Testis (tissue), 3 donors: Measurements from ENCODE around the gene SDSL. TPM values are rescaled to one million over a fixed set of nuclear protein-coding genes. Genes with fewer than 3 reads are reported as not detected.

ENCODE experiments used
- DNase-seq: peaks from one replicate; pipeline ENCODE4 v3.0.0-alpha.2; 2019
- H3K27ac ChIP-seq, 2 donors: fragments of 200-600 bp; sonication (generic); one replicate each; pipeline ENCODE4 v1.5.1; 2019
- H3K27me3 ChIP-seq: fragments of 200-600 bp; sonication (generic); one replicate; pipeline ENCODE4 v1.5.1; 2019
- H3K36me3 ChIP-seq: fragments of 200-600 bp; sonication (generic); one replicate; pipeline ENCODE4 v1.5.1; 2017; ENCODE audit warnings: low read depth; ENCODE audit errors: missing control alignments
- H3K4me1 ChIP-seq: fragments of 200-600 bp; sonication (generic); one replicate; pipeline ENCODE4 v1.5.1; 2019
- H3K4me3 ChIP-seq, 2 donors: fragments of 200-600 bp; sonication (generic); one replicate each; pipeline ENCODE4 v1.5.1; 2017 to 2019
- H3K9me3 ChIP-seq: fragments of 200-600 bp; sonication (generic); one replicate; pipeline ENCODE4 v1.5.1; 2017
- CTCF ChIP-seq, 3 experiments: fragments of 450-650 bp in 2 of 3; fragments of 200-600 bp in 1 of 3; sonication (generic) in 1 of 3; IDR thresholded peaks; one replicate each; pipeline ENCODE4 v1.5.1; 2016 to 2019; ENCODE audit warnings: antibody characterized with exemption in 3 of 3, mild to moderate bottlenecking in 2 of 3, moderate library complexity in 1 of 3
- POLR2A ChIP-seq: fragments of 450-650 bp; IDR thresholded peaks from one replicate; pipeline ENCODE4 v1.6.1; 2017; ENCODE audit warnings: antibody characterized with exemption, mild to moderate bottlenecking, moderate library complexity
- WGBS, 2 donors: methylation state at CpG; one replicate each; pipeline ENCODE4 v1.1.5; 2018; 5-methylcytosine and 5-hydroxymethylcytosine counted together
- intact Hi-C: fragments of 100-400 bp; cut with DNase I; formaldehyde crosslinking; loops from one replicate; pipeline ENCODE4 v1.15.1; 2023; ENCODE audit warnings: low total_unique reads
- polyA plus RNA-seq: library from polyadenylated mRNA; stranded (reverse); fragments of 350-450 nt; fragmentation: Illumina TruSeq; extraction: RNeasy Lipid Tissue Mini Kit (QIAGEN cat#74804); gene quantifications from one replicate; pipeline ENCODE4 v1.2.3, GENCODE V29; 2014; ENCODE audit warnings: low read depth, low replicate concordance; ENCODE audit not compliant: insufficient read depth
- total RNA-seq, 2 donors: library from RNA; depleted of rRNA; stranded (reverse); fragments of >200 nt; gene quantifications; one replicate each; pipeline ENCODE4 v1.2.3, GENCODE V29; 2016

The SDSL gene
- total and polyA plus RNA-seq, 3 donors from 2014 or later = 15.9 to 25.2 (median 16.3) TPM

- H3K9me3 ChIP-seq = no peaks in the 10 kb centered on the region
- no peaks in the 10 kb centered on the region for H3K36me3 ChIP-seq
- no peak overlapping the region for H3K27ac ChIP-seq
- no peak for DNase-seq
- intact Hi-C loops = no loop called here
- no peak overlapping the region for H3K4me3 ChIP-seq
- 84 to 85% methylated on average over 11 to 13 of the region's 13 CpGs for WGBS, 2 donors
- TF ChIP-seq POLR2A (no peak), CTCF (IDR thresholded peaks at IDR 0.05) (no peak)
- no peaks in the 10 kb centered on the region for H3K27me3 ChIP-seq
- H3K4me1 ChIP-seq = no peaks in the 10 kb centered on the region
These were observed 20.8 kb upstream of the SDSL start for GRCh38 chr12:113401066-113402000.

- no peak overlapping the region for H3K4me3 ChIP-seq
- H3K9me3 ChIP-seq = no peaks in the 10 kb centered on the region
- intact Hi-C loops = no loop called here
- no peaks in the 10 kb centered on the region for H3K4me1 ChIP-seq
- H3K27ac ChIP-seq = no peak overlapping the region
- DNase-seq = no peak
- H3K36me3 ChIP-seq = no peaks in the 10 kb centered on the region
- H3K27me3 ChIP-seq = no peaks in the 10 kb centered on the region
- 92% methylated on average over 21 to 22 of the region's 23 CpGs for WGBS, 2 donors
- TF ChIP-seq POLR2A (no peak), CTCF (IDR thresholded peaks at IDR 0.05) (no peak)
These were observed 19.5 kb upstream of the SDSL start for GRCh38 chr12:113402586-113403260.

GRCh38 chr12:113403435-113404415 is 18.5 kb upstream of the SDSL start, which contains the start of gene SDS:
Gene SDS (minus strand): TSS chr12:113403887. CDS start chr12:113399708, 4,179 bp downstream.
- DNase-seq = peak; percentile 65
- 44 to 45% methylated on average over 10 to 14 of the region's 14 CpGs for WGBS, 2 donors
- intact Hi-C loops = no loop called here
- Histone ChIP-seq H3K27ac (no peak within 1 kb of the TSS), H3K4me3 (no peak within 1 kb of the TSS), H3K27me3 (no peaks in the 10 kb centered on the region), H3K36me3 (no peaks in the 10 kb centered on the region), H3K9me3 (no peaks in the 10 kb centered on the region), H3K4me1 (no peaks in the 10 kb centered on the region)
- TF ChIP-seq POLR2A = no peak

- Histone ChIP-seq H3K27me3 (no peaks in the 10 kb centered on the region), H3K9me3 (no peaks in the 10 kb centered on the region), H3K4me3 (no peak overlapping the region), H3K27ac (no peak overlapping the region), H3K36me3 (no peaks in the 10 kb centered on the region), H3K4me1 (no peaks in the 10 kb centered on the region)
- intact Hi-C loops = no loop called here
- 79 to 82% methylated on average over 3 of the region's 3 CpGs for WGBS, 2 donors
- no peak for DNase-seq
- TF ChIP-seq CTCF (IDR thresholded peaks at IDR 0.05) = no peak
- TF ChIP-seq POLR2A = no peak
These were observed 16.5 kb upstream of the SDSL start for GRCh38 chr12:113405694-113406093.
